C1 segment of cervical spinal cord (tissue), 14 donors: ENCODE measurements around the gene NUMA1.

Source experiments
- DNase-seq, 14 donors: peaks; one replicate each; lab custom pipeline; 2025; lab: John Stamatoyannopoulos, UW

NUMA1 gene

GRCh38 chr11:72102162-72102561 lies 21.8 kb upstream of the NUMA1 start:
- no peak for DNase-seq

GRCh38 chr11:72100462-72100861 lies 20.1 kb upstream of the NUMA1 start:
- no peak for DNase-seq

GRCh38 chr11:72100009-72100408 lies 19.7 kb upstream of the NUMA1 start:
- DNase-seq, result no peak

GRCh38 chr11:72098741-72099140 lies 18.4 kb upstream of the NUMA1 start:
- no peak for DNase-seq

- DNase-seq, result peak in 13 of 14 donors; percentile 5 to 72 (median 44)
Observed at GRCh38 chr11:72091292-72091691, 10.9 kb upstream of the NUMA1 start.

GRCh38 chr11:72088076-72088808 lies 7.9 kb upstream of the NUMA1 start:
- DNase-seq, result no peak

GRCh38 chr11:72085621-72086351 lies 5.4 kb upstream of the NUMA1 start:
- peak in 9 of 14 donors; percentile 8 to 56 (median 29) for DNase-seq

GRCh38 chr11:72084965-72085364 lies 4.6 kb upstream of the NUMA1 start:
- peak in 1 of 14 donors; percentile 88 for DNase-seq

GRCh38 chr11:72084076-72084475 lies 3.7 kb upstream of the NUMA1 start:
- no peak for DNase-seq

GRCh38 chr11:72083414-72083813 lies 3.1 kb upstream of the NUMA1 start:
- DNase-seq, result no peak

- DNase-seq, result no peak
Observed at GRCh38 chr11:72081821-72082453, 1.6 kb upstream of the NUMA1 start.

- DNase-seq, result no peak
Observed at GRCh38 chr11:72081184-72081644, 872 bp upstream of the NUMA1 start.

GRCh38 chr11:72079819-72080325 lies 470 bp downstream of the NUMA1 start:
- DNase-seq, result peak in 1 of 14 donors; percentile 40

- no peak for DNase-seq
Observed at GRCh38 chr11:72078477-72078876, 1.9 kb downstream of the NUMA1 start.

- no peak for DNase-seq
Observed at GRCh38 chr11:72075756-72076155, 4.6 kb downstream of the NUMA1 start.

GRCh38 chr11:72075109-72075508 lies 5.2 kb downstream of the NUMA1 start:
- DNase-seq, result peak in 1 of 14 donors; percentile 17

GRCh38 chr11:72072348-72072747 lies 8.0 kb downstream of the NUMA1 start:
- DNase-seq, result no peak

- no peak for DNase-seq
Observed at GRCh38 chr11:72070491-72070890, 9.9 kb downstream of the NUMA1 start.

GRCh38 chr11:72069787-72070251 lies 10.5 kb downstream of the NUMA1 start:
- DNase-seq, result peak in 9 of 14 donors; percentile 12 to 79 (median 40)

GRCh38 chr11:72069200-72069599 lies 11.1 kb downstream of the NUMA1 start:
- DNase-seq, result no peak

GRCh38 chr11:72067676-72068075 lies 12.7 kb downstream of the NUMA1 start:
- DNase-seq, result no peak

GRCh38 chr11:72067266-72067665 lies 13.1 kb downstream of the NUMA1 start:
- no peak for DNase-seq
